Measurements from ENCODE around the gene SERPINA12. TPM values are rescaled to one million over a fixed set of nuclear protein-coding genes. Genes with fewer than 3 reads are reported as not detected.
"Not testable (repeated sequence)": the region's sequence is repeated elsewhere in the genome, so short reads cannot be mapped to it uniquely, and the experiment has no call there.

SERPINA12 gene
- total RNA-seq, 1 donor, result not detected

DNA sequence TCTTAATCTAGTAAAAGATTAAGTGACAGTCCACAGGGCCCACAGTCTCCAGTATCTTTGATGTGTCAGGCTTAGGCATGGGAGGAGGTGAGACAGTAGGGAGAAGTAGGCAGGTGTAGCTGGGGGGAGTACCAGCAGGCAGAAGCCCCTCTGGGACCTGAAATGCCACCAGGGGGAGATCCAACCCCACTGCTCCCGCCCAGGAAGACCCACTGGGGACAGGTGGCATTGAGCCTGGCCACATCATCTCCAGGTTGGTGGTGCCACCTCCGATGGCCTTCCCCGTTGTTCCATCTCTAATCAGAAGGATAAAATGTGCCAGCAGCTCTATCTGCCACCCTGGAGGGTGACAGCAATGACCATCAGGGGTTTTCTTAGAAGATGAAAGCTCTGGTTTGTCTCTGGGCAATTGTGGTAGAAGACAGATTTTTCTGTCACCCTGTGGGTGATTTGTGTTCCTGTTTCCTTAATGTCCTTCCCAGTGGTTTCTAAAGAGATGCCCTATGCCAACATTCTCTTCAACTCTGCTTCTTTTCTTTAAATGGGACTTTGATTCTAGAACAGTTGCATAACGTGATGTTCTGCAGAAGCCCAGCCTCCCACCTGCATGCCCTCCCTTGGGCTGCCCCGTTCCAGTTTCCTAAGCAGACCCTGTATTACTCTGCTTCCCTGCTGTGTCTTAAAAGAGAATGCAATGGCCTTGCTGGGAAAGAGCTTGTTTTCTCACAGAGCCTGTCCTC is 12.3 kb upstream of the SERPINA12 start:
- no peak overlapping the region for H3K4me3 ChIP-seq (ENCODE audit: low read depth, low read length)
- no peak for DNase-seq (ENCODE audit: low read depth)
- TF ChIP-seq, protein P1, sequence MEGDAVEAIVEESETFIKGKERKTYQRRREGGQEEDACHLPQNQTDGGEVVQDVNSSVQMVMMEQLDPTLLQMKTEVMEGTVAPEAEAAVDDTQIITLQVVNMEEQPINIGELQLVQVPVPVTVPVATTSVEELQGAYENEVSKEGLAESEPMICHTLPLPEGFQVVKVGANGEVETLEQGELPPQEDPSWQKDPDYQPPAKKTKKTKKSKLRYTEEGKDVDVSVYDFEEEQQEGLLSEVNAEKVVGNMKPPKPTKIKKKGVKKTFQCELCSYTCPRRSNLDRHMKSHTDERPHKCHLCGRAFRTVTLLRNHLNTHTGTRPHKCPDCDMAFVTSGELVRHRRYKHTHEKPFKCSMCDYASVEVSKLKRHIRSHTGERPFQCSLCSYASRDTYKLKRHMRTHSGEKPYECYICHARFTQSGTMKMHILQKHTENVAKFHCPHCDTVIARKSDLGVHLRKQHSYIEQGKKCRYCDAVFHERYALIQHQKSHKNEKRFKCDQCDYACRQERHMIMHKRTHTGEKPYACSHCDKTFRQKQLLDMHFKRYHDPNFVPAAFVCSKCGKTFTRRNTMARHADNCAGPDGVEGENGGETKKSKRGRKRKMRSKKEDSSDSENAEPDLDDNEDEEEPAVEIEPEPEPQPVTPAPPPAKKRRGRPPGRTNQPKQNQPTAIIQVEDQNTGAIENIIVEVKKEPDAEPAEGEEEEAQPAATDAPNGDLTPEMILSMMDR (IDR thresholded peaks at IDR 0.05; ENCODE audit: insufficient read depth, low read length), result no peak

DNA sequence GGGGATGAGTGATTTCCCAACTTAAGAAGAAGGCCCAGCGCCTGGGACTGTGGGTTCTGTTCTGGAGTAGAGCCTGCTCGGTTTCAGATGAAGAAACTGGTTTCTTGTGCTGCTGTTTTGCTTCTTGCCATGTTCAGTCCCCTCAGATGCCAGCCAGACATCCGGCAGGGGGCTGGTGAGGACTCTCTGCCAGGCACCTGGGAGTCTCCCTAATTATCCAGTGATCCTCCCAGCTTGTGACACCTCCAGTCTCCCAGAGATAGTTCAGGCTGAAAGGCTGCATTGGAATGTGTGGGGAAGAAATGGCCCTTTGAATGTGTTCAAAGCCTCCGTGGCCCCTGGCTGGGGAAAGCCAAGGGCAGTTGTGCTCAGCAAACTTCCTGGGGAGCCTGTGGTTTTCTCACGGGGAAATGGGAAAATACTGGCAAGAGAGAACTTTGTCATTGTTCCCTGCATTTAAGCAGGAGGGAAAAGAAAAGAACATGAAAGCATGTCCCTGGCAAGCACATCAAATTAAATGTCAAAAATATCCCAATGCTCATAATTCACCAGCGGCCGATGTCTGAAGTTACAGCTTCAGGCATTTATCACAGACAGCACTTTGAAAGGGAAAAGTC is 8.5 kb upstream of the SERPINA12 start:
- TF ChIP-seq, protein P1 (IDR thresholded peaks at IDR 0.05; ENCODE audit: insufficient read depth, low read length), result no peak
- DNase-seq (ENCODE audit: low read depth), result no peak
- H3K4me3 ChIP-seq (ENCODE audit: low read depth, low read length), result no peak overlapping the region

DNA sequence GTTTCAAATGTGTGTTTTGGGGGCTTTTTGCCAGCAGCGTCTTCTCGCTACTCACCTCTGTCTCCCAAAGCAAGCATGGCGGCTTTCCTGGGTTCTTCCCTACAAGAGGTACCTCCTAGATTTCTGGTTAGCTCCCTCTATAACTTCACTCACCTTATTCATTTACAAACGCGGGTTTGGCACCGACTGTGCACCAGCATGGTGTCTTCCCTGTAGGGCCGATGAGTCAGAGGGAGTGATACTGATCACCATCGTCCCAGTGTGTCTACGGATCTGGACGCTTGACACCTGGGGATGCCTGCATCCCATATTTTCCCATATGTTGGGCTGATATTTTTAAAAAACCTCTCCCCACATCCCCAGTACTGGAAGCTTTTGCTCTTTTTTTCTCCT is 8.0 kb upstream of the SERPINA12 start:
- TF ChIP-seq, protein P1 (IDR thresholded peaks at IDR 0.05; ENCODE audit: insufficient read depth, low read length), result no peak
- no peak for DNase-seq (ENCODE audit: low read depth)
- no peak overlapping the region for H3K4me3 ChIP-seq (ENCODE audit: low read depth, low read length)

DNA sequence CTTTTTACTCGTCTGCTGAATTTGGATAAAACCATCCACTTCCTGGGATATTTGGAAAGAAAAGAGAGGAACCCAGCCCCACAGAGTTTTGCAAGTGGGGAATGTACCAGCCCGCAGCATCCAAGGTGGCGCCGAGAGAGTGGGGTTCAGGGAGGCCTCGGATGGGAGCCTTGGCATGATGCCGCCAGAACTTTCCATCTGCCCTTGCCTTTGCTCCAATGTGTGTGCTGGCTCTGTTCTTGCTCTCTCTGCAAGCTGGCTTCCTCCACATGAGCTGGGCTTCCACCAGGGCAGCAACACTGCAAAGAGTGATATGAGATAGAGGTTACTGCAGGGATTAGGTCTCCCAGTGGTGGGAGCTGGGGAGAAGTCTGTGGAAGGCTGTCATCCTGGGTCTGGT is 6.6 kb upstream of the SERPINA12 start:
- H3K4me3 ChIP-seq (ENCODE audit: low read depth, low read length), result no peak overlapping the region
- TF ChIP-seq, protein P1 (IDR thresholded peaks at IDR 0.05; ENCODE audit: insufficient read depth, low read length), result no peak
- DNase-seq (ENCODE audit: low read depth), result no peak

DNA sequence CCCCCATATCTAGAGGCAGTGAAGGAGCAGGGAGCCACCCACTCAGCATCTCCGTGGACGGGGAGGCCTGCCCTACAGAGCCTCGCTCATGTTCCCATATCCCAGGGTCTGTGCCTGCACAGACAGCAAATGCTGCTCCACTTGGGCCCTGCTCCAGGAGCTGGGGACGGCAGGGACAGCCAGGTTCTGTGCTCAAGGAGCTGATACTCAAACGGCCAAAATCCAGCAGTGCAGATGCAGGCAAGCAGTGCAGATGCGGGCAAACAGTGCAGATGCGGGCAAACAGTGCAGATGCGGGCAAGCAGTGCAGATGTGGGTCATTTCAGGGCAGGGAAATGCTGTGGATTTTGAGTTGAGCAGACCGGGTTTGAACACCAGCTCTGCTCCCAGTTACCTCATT is 6.2 kb upstream of the SERPINA12 start:
- DNase-seq (ENCODE audit: low read depth), result no peak
- TF ChIP-seq, protein P1 (IDR thresholded peaks at IDR 0.05; ENCODE audit: insufficient read depth, low read length), result no peak
- no peak overlapping the region for H3K4me3 ChIP-seq (ENCODE audit: low read depth, low read length)

DNA sequence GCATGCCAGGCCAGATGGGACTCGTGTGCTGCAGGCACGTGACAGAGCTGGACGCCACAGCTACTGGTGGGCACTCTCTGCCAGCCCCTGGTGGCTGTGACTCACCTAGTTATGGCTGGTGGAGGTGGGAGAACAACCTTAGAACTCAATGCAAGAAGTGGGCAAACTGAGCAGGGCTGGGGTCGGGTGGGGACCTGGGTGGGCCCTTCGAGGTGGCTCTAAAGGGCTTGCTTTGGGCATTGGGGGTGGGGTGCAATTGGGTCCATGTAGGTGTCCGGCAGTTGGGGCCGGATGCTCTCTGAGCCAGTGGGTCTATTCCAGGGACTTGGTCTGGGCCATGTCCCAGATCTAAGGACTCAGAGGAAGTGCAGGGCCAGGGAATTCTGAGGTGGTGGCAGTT is 5.1 kb upstream of the SERPINA12 start:
- no peak for DNase-seq (ENCODE audit: low read depth)
- H3K4me3 ChIP-seq (ENCODE audit: low read depth, low read length), result no peak overlapping the region
- TF ChIP-seq, protein P1 (IDR thresholded peaks at IDR 0.05; ENCODE audit: insufficient read depth, low read length), result no peak

DNA sequence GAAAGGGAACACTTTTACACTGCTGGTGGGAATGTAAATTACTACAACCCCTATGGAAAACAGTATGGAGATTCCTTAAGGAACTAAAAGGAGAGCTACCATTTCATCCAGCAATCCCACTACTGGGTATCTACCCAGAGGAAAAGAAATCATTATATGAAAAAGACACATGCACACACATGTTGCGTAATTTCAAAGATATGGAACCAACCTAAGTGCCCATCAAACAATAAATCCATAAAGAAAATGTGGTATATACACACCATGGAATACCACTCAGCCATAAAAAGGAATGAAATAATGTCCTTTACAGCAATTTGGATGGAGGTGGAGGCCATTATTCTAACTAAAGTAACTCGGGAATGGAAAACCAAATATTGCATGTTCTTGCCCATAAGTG is 1.2 kb upstream of the SERPINA12 start:
- DNase-seq (ENCODE audit: low read depth), result not testable (repeated sequence)

More for the DNA sequence above, 1.2 kb upstream of the SERPINA12 start:
- H3K4me3 ChIP-seq (ENCODE audit: low read depth, low read length), result not testable (repeated sequence)
